GM23338 (cell line): Measurements from ENCODE around the gene KCTD17. TPM values are rescaled to one million over a fixed set of nuclear protein-coding genes. Genes with fewer than 3 reads are reported as not detected.

Source experiments
- ATAC-seq: fragments of 200-7000 bp; cut with Tn5 transposase; 3 replicates; pipeline ENCODE4 v1.9.1; 2020
- DNase-seq: peaks from one replicate; pipeline ENCODE4 v3.0.0-alpha.2; 2015; ENCODE audit warnings: low spot score
- H2AFZ ChIP-seq: fragments of 200-600 bp; sonication (generic); 2 replicates; pipeline ENCODE4 v1.8.0; 2016; ENCODE audit warnings: antibody characterized with exemption, mild to moderate bottlenecking, moderate library complexity
- H3F3A ChIP-seq: fragments of 200-600 bp; sonication (generic); replicated peaks from 2 replicates; pipeline ENCODE4 v1.8.0; 2017; ENCODE audit warnings: antibody characterized with exemption, mixed run types, low read depth
- H3K27ac ChIP-seq: fragments of 200-600 bp; sonication (generic); 2 replicates; pipeline ENCODE4 v1.6.1; 2016; ENCODE audit warnings: low read depth
- H3K27me3 ChIP-seq: fragments of 200-600 bp; sonication (generic); 2 replicates; pipeline ENCODE4 v1.8.0; 2016; ENCODE audit warnings: mild to moderate bottlenecking, mixed run types, moderate library complexity; ENCODE audit not compliant: insufficient read depth
- H3K36me3 ChIP-seq: fragments of 200-600 bp; sonication (generic); 2 replicates; pipeline ENCODE4 v1.8.0; 2016; ENCODE audit warnings: mild to moderate bottlenecking; ENCODE audit not compliant: insufficient read depth
- H3K4me1 ChIP-seq: fragments of 200-600 bp; sonication (generic); 2 replicates; pipeline ENCODE4 v1.8.0; 2016; ENCODE audit warnings: mild to moderate bottlenecking, moderate library complexity; ENCODE audit not compliant: insufficient read depth
- H3K4me2 ChIP-seq: fragments of 200-600 bp; sonication (generic); 2 replicates; pipeline ENCODE4 v1.7.1; 2017; ENCODE audit warnings: mixed run types
- H3K4me3 ChIP-seq: fragments of 200-600 bp; sonication (generic); 2 replicates; pipeline ENCODE4 v1.6.1; 2016; ENCODE audit warnings: mixed run types
- H3K79me2 ChIP-seq: fragments of 200-600 bp; sonication (generic); replicated peaks from 2 replicates; pipeline ENCODE4 v1.8.0; 2017; ENCODE audit warnings: mild to moderate bottlenecking; ENCODE audit not compliant: insufficient read depth
- H3K9me2 ChIP-seq: fragments of 200-600 bp; sonication (generic); 2 replicates; pipeline ENCODE4 v1.8.0; 2017; ENCODE audit not compliant: insufficient read depth
- H4K20me1 ChIP-seq: fragments of 200-600 bp; sonication (generic); replicated peaks from 2 replicates; pipeline ENCODE4 v1.8.0; 2017; ENCODE audit warnings: mild to moderate bottlenecking; ENCODE audit not compliant: insufficient read depth
- H3K27ac Mint-ChIP-seq: 2 replicates; pipeline ENCODE4 v1.8.0; 2020; ENCODE audit warnings: inconsistent platforms, mild to moderate bottlenecking, moderate library complexity, mixed read lengths
- H3K27me3 Mint-ChIP-seq: 3 replicates; pipeline ENCODE4 v1.8.0; 2022; ENCODE audit warnings: low read depth, mild to moderate bottlenecking, moderate library complexity, mixed read lengths, inconsistent platforms; ENCODE audit not compliant: insufficient read depth, poor library complexity
- H3K36me3 Mint-ChIP-seq: 3 replicates; pipeline ENCODE4 v1.8.0; 2021; ENCODE audit warnings: low read depth, mild to moderate bottlenecking, inconsistent platforms, moderate library complexity, mixed read lengths
- H3K4me1 Mint-ChIP-seq: 3 replicates; pipeline ENCODE4 v1.8.0; 2020; ENCODE audit warnings: mild to moderate bottlenecking, inconsistent platforms, mixed read lengths
- H3K4me3 Mint-ChIP-seq: 3 replicates; pipeline ENCODE4 v1.8.0; 2021; ENCODE audit warnings: moderate library complexity, mild to moderate bottlenecking, inconsistent platforms, mixed read lengths
- H3K9me3 Mint-ChIP-seq: 3 replicates; pipeline ENCODE4 v1.8.0; 2020; ENCODE audit warnings: moderate library complexity, mild to moderate bottlenecking, inconsistent platforms, mixed read lengths
- CREB1 ChIP-seq: fragments of 250-450 bp; sonication (Bioruptor Pico); IDR thresholded peaks from 2 replicates; pipeline ENCODE4 v1.5.0; 2020; ENCODE audit warnings: low read depth, mild to moderate bottlenecking, moderate library complexity
- EZH2 ChIP-seq: fragments of 200-600 bp; sonication (generic); IDR thresholded peaks from one replicate; pipeline ENCODE4 v1.8.0; 2017; ENCODE audit warnings: antibody characterized with exemption, mild to moderate bottlenecking, low read depth; ENCODE audit not compliant: unreplicated experiment
- EZH2phosphoT487 ChIP-seq: fragments of 200-600 bp; sonication (generic); IDR thresholded peaks from one replicate; pipeline ENCODE4 v1.8.1; 2018; ENCODE audit warnings: antibody characterized with exemption; ENCODE audit not compliant: unreplicated experiment
- JUNB ChIP-seq: IDR thresholded peaks from one replicate; pipeline ENCODE4 v1.6.1; 2016; ENCODE audit warnings: antibody characterized with exemption; ENCODE audit not compliant: unreplicated experiment
- NANOG ChIP-seq: IDR thresholded peaks from 2 replicates; pipeline ENCODE4 v1.6.1; 2016; ENCODE audit warnings: antibody characterized with exemption, borderline replicate concordance
- POLR2AphosphoS5 ChIP-seq: IDR thresholded peaks from 2 replicates; pipeline ENCODE4 v1.6.1; 2016; ENCODE audit warnings: antibody characterized with exemption, low read depth
- REST ChIP-seq: IDR thresholded peaks from one replicate; pipeline ENCODE4 v1.6.1; 2018; ENCODE audit warnings: antibody characterized with exemption; ENCODE audit not compliant: unreplicated experiment
- STAT1 ChIP-seq: IDR thresholded peaks from one replicate; pipeline ENCODE4 v1.6.1; 2016; ENCODE audit warnings: antibody characterized with exemption; ENCODE audit not compliant: unreplicated experiment
- ZNF331 ChIP-seq: fragments of 250-450 bp; sonication (Bioruptor Pico); IDR thresholded peaks from 2 replicates; pipeline ENCODE4 v1.5.0; 2020; ENCODE audit warnings: low read depth, mild to moderate bottlenecking, moderate library complexity
- polyA plus RNA-seq: library from polyadenylated mRNA; unstranded; fragments of >200 nt; fragmentation: Nextera tagmentation; extraction: Ambion mirVana; gene quantifications from 2 replicates; pipeline ENCODE4 v1.2.1, GENCODE V29; 2016
- total RNA-seq: library from RNA; depleted of rRNA; stranded (reverse); fragments of >200 nt; shearing (Covaris generic); gene quantifications from 2 replicates; pipeline ENCODE4 v1.2.3, GENCODE V29; 2014
- TF ChIP-seq, protein P1 (sequence below), 2 experiments: fragments of 200-600 bp in 1 of 2; sonication (generic) in 1 of 2; conservative IDR thresholded peaks; 2 replicates each; pipeline versions ENCODE4 v1.5.1 to v1.6.1; 2016 to 2017; ENCODE audit warnings: antibody characterized with exemption in 2 of 2, low read depth in 2 of 2, mild to moderate bottlenecking in 2 of 2, moderate library complexity in 1 of 2
- TF ChIP-seq, protein P2 (sequence below): IDR thresholded peaks from 2 replicates; pipeline ENCODE4 v1.6.1; 2016; ENCODE audit warnings: antibody characterized with exemption

The KCTD17 gene
- total and polyA plus RNA-seq, 2 experiments from 2014 or later = 25.1 to 35.0 TPM

- no peaks in the 10 kb centered on the region; the same call in 2 of the 3 replicates for H3K9me3 Mint-ChIP-seq
- H3K27me3 Mint-ChIP-seq = peaks cover 42% of the 10 kb centered on the region
- peaks cover 4% of the 10 kb centered on the region for H3K4me1 Mint-ChIP-seq
- no peak overlapping the region for H3K4me3 Mint-ChIP-seq
- Histone ChIP-seq H4K20me1 (no peaks in the 10 kb centered on the region), H3K27ac (no peak overlapping the region), H3F3A (0 out of 2 replicates have a peak, but pooled peaks cover 3% of the 10 kb centered on the region), H3K36me3 (no peaks in the 10 kb centered on the region), H3K4me1 (0 out of 2 replicates have a peak, but pooled peaks cover under 1% of the 10 kb centered on the region), H3K27me3 (peaks cover 55% of the 10 kb centered on the region), H3K79me2 (no peaks in the 10 kb centered on the region), H3K4me2 (no peak overlapping the region), H2AFZ (no peak overlapping the region), H3K4me3 (no peak overlapping the region), H3K9me2 (0 out of 2 replicates have a peak, but pooled peaks cover 8% of the 10 kb centered on the region)
- no peak overlapping the region for H3K27ac Mint-ChIP-seq
- DNase-seq (no peak), ATAC-seq (no peak)
- no peaks in the 10 kb centered on the region for H3K36me3 Mint-ChIP-seq
- TF ChIP-seq, protein P1, sequence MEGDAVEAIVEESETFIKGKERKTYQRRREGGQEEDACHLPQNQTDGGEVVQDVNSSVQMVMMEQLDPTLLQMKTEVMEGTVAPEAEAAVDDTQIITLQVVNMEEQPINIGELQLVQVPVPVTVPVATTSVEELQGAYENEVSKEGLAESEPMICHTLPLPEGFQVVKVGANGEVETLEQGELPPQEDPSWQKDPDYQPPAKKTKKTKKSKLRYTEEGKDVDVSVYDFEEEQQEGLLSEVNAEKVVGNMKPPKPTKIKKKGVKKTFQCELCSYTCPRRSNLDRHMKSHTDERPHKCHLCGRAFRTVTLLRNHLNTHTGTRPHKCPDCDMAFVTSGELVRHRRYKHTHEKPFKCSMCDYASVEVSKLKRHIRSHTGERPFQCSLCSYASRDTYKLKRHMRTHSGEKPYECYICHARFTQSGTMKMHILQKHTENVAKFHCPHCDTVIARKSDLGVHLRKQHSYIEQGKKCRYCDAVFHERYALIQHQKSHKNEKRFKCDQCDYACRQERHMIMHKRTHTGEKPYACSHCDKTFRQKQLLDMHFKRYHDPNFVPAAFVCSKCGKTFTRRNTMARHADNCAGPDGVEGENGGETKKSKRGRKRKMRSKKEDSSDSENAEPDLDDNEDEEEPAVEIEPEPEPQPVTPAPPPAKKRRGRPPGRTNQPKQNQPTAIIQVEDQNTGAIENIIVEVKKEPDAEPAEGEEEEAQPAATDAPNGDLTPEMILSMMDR (conservative IDR thresholded peaks at IDR 0.05; ENCODE audit: low read depth in 2 of 2) = no peak
- TF ChIP-seq ZNF331 (CRISPR knock-in tag) (no peak), JUNB (no peak), EZH2phosphoT487 (no peak), CREB1 (CRISPR knock-in tag) (no peak), STAT1 (no peak), EZH2 (no peak), NANOG (no peak), REST (no peak), POLR2AphosphoS5 (no peak)
- TF ChIP-seq, protein P2, sequence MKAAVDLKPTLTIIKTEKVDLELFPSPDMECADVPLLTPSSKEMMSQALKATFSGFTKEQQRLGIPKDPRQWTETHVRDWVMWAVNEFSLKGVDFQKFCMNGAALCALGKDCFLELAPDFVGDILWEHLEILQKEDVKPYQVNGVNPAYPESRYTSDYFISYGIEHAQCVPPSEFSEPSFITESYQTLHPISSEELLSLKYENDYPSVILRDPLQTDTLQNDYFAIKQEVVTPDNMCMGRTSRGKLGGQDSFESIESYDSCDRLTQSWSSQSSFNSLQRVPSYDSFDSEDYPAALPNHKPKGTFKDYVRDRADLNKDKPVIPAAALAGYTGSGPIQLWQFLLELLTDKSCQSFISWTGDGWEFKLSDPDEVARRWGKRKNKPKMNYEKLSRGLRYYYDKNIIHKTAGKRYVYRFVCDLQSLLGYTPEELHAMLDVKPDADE = no peak
Observed at GRCh38 chr22:37074537-37074936, 23.0 kb downstream of the KCTD17 start.
